ENCODE data around the gene PCDH17.

PCDH17 gene, protein sequence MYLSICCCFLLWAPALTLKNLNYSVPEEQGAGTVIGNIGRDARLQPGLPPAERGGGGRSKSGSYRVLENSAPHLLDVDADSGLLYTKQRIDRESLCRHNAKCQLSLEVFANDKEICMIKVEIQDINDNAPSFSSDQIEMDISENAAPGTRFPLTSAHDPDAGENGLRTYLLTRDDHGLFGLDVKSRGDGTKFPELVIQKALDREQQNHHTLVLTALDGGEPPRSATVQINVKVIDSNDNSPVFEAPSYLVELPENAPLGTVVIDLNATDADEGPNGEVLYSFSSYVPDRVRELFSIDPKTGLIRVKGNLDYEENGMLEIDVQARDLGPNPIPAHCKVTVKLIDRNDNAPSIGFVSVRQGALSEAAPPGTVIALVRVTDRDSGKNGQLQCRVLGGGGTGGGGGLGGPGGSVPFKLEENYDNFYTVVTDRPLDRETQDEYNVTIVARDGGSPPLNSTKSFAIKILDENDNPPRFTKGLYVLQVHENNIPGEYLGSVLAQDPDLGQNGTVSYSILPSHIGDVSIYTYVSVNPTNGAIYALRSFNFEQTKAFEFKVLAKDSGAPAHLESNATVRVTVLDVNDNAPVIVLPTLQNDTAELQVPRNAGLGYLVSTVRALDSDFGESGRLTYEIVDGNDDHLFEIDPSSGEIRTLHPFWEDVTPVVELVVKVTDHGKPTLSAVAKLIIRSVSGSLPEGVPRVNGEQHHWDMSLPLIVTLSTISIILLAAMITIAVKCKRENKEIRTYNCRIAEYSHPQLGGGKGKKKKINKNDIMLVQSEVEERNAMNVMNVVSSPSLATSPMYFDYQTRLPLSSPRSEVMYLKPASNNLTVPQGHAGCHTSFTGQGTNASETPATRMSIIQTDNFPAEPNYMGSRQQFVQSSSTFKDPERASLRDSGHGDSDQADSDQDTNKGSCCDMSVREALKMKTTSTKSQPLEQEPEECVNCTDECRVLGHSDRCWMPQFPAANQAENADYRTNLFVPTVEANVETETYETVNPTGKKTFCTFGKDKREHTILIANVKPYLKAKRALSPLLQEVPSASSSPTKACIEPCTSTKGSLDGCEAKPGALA (N-terminal part only)

DNA sequence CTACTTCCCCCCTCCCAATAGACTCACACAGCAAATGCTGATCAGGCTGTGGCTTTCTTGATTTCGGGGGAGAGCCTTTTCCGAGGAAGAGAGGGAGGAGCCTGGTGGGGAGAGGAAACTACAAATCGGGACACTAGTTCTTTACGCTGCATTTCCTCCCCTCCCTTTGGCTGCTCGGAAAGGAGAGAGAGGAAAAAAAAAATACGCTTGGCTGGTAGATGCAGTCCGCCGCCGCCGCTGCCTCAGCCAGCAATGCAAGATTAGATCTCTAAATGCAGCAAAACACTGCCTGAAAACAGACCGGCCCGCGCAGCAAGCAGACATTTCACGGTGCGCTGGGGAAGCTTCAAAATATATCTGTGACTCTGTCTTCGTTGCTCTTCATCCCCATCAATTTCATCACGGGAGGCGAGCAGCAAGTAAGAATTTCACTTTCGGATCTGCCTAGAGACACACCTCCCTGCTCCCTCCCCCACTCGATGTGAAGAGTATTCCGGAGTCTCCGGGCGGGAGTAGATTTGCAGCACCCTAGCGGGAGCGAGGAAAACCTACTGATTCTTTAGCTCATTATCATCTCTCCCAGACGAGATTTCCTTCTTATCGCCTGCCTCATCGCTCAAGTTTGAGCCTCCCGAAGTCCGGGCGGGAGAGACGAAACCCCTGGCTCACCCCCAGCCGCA lies at the start of gene PCDH17:
Gene PCDH17 (plus strand): TSS at position 149 of the 680 bp plus-strand sequence. CDS start 803 bp downstream, outside the sequence.
- no peak for TF ChIP-seq EP300 (IDR thresholded peaks at IDR 0.05; ENCODE audit: borderline replicate concordance)
- no peak for TF ChIP-seq TEAD4 (IDR thresholded peaks at IDR 0.05)
- TF ChIP-seq CREB1 (IDR thresholded peaks at IDR 0.05; ENCODE audit: low read depth) = no peak
- TF ChIP-seq CEBPB (IDR thresholded peaks at IDR 0.05) = no peak
- no peak for TF ChIP-seq TAF1 (IDR thresholded peaks at IDR 0.05; ENCODE audit: low read depth)
- TF ChIP-seq FOXM1 (IDR thresholded peaks at IDR 0.05; ENCODE audit: borderline replicate concordance, low read depth) = no peak
- no peak for TF ChIP-seq YY1 (IDR thresholded peaks at IDR 0.05; ENCODE audit: low read depth)
- TF ChIP-seq, protein P1, sequence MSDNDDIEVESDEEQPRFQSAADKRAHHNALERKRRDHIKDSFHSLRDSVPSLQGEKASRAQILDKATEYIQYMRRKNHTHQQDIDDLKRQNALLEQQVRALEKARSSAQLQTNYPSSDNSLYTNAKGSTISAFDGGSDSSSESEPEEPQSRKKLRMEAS (IDR thresholded peaks at IDR 0.05) = no peak
- TF ChIP-seq EGR1 (IDR thresholded peaks at IDR 0.05) = no peak
- no peak for TF ChIP-seq RAD21 (IDR thresholded peaks at IDR 0.05; ENCODE audit: low read depth)
- TF ChIP-seq TCF12 (IDR thresholded peaks at IDR 0.05; ENCODE audit: low read depth) = no peak

DNA sequence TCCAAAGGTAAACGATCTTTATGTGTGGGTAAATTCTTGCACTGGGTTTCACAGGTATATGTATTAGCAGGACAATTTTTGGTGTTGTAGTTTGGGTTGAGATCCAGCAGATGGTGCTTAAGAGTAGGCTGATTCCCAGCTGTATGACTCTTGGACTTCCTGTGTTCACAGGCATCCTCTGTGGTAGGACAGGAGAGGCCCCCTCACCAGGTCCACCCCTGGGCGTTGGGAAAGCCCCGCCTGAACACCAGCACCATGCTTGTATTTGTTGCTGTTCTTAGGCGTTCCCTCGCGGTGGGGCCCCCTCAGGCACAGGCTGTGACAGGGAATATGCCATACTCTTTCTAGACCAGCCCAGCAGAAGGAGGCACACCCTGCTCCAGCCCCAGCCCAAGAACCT lies 49.5 kb upstream of the PCDH17 start:
- TF ChIP-seq RAD21 (IDR thresholded peaks at IDR 0.05; ENCODE audit: low read depth) = peak; percentile 37; the same call in 1 of the 2 replicates
- no peak for TF ChIP-seq CREB1 (IDR thresholded peaks at IDR 0.05; ENCODE audit: low read depth)

- TF ChIP-seq NFIC (IDR thresholded peaks at IDR 0.05) = no peak
- TF ChIP-seq CEBPB (IDR thresholded peaks at IDR 0.05) = no peak
- TF ChIP-seq YY1 (IDR thresholded peaks at IDR 0.05; ENCODE audit: low read depth) = no peak
- TF ChIP-seq, protein P2, sequence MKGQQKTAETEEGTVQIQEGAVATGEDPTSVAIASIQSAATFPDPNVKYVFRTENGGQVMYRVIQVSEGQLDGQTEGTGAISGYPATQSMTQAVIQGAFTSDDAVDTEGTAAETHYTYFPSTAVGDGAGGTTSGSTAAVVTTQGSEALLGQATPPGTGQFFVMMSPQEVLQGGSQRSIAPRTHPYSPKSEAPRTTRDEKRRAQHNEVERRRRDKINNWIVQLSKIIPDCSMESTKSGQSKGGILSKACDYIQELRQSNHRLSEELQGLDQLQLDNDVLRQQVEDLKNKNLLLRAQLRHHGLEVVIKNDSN (IDR thresholded peaks at IDR 0.05) = no peak
- no peak for TF ChIP-seq EP300 (IDR thresholded peaks at IDR 0.05; ENCODE audit: borderline replicate concordance)
- TF ChIP-seq REST (IDR thresholded peaks at IDR 0.05; ENCODE audit: low read depth) = no peak
- no peak for TF ChIP-seq CREB1 (IDR thresholded peaks at IDR 0.05; ENCODE audit: low read depth)
- no peak for TF ChIP-seq FOXM1 (IDR thresholded peaks at IDR 0.05; ENCODE audit: borderline replicate concordance, low read depth)
- TF ChIP-seq TCF12 (IDR thresholded peaks at IDR 0.05; ENCODE audit: low read depth) = no peak
- TF ChIP-seq, protein P1 (IDR thresholded peaks at IDR 0.05) = no peak
- no peak for TF ChIP-seq EGR1 (IDR thresholded peaks at IDR 0.05)
- TF ChIP-seq RAD21 (IDR thresholded peaks at IDR 0.05; ENCODE audit: low read depth) = no peak
- TF ChIP-seq ZBTB7A (IDR thresholded peaks at IDR 0.05; ENCODE audit: low read depth) = no peak
- TF ChIP-seq TAF1 (IDR thresholded peaks at IDR 0.05; ENCODE audit: low read depth) = no peak
- no peak for TF ChIP-seq TEAD4 (IDR thresholded peaks at IDR 0.05)
These were observed 48.0 kb upstream of the PCDH17 start for GRCh38 chr13:57583529-57583928.

GRCh38 chr13:57588639-57589038 lies 42.9 kb upstream of the PCDH17 start:
- TF ChIP-seq CREB1 (IDR thresholded peaks at IDR 0.05; ENCODE audit: low read depth) = no peak
- TF ChIP-seq, protein P2 (IDR thresholded peaks at IDR 0.05) = no peak
- TF ChIP-seq YY1 (IDR thresholded peaks at IDR 0.05; ENCODE audit: low read depth) = no peak
- no peak for TF ChIP-seq EGR1 (IDR thresholded peaks at IDR 0.05)

- TF ChIP-seq CEBPB (IDR thresholded peaks at IDR 0.05) (no peak), RAD21 (IDR thresholded peaks at IDR 0.05; ENCODE audit: low read depth) (no peak), EP300 (IDR thresholded peaks at IDR 0.05; ENCODE audit: borderline replicate concordance) (no peak), REST (IDR thresholded peaks at IDR 0.05; ENCODE audit: low read depth) (no peak), CREB1 (IDR thresholded peaks at IDR 0.05; ENCODE audit: low read depth) (no peak)
These were observed 35.8 kb upstream of the PCDH17 start for GRCh38 chr13:57595775-57596174.
